MCF 10A (cell line): ENCODE measurements around the gene SMCHD1. TPM values are rescaled to one million over a fixed set of nuclear protein-coding genes. Genes with fewer than 3 reads are reported as not detected.

ENCODE experiments used
- BruUV-seq: library from RNA; stranded (reverse); fragments of 400-500 nt; replicated peaks from 2 replicates; lab custom pipeline; 2021; lab: Mats Ljungman, UMichigan
- CTCF ChIA-PET: fragments of 300-600 bp; sonication (Branson Sonifier 250); formaldehyde crosslinking; extraction: SDS; loops from one replicate; lab custom pipeline; 2021; ENCODE audit warnings: antibody characterized with exemption, inconsistent platforms; lab: Yijun Ruan, JAX
- POLR2A ChIA-PET: fragments of 300-600, 350-650 bp; sonication (Branson Sonifier 250); formaldehyde crosslinking; extraction: SDS; loops from one replicate; lab custom pipeline; 2020; ENCODE audit warnings: antibody characterized with exemption, inconsistent platforms; lab: Yijun Ruan, JAX
- DNase-seq: peaks from one replicate; pipeline ENCODE4 v3.0.0-alpha.2; 2018; ENCODE audit not compliant: unreplicated experiment
- H3K27ac Mint-ChIP-seq: one replicate; pipeline ENCODE4 v1.8.0; 2022; ENCODE audit warnings: mild to moderate bottlenecking, low read depth, mixed read lengths; ENCODE audit not compliant: unreplicated experiment
- H3K27me3 Mint-ChIP-seq: one replicate; pipeline ENCODE4 v1.8.0; 2022; ENCODE audit warnings: mixed read lengths; ENCODE audit not compliant: insufficient read depth, unreplicated experiment
- H3K36me3 Mint-ChIP-seq: one replicate; pipeline ENCODE4 v1.8.0; 2022; ENCODE audit warnings: mild to moderate bottlenecking, moderate library complexity, mixed read lengths; ENCODE audit not compliant: insufficient read depth, unreplicated experiment
- H3K4me1 Mint-ChIP-seq: one replicate; pipeline ENCODE4 v1.8.0; 2022; ENCODE audit warnings: mixed read lengths; ENCODE audit not compliant: insufficient read depth, unreplicated experiment
- H3K4me3 Mint-ChIP-seq: one replicate; pipeline ENCODE4 v1.8.0; 2022; ENCODE audit warnings: mild to moderate bottlenecking, moderate library complexity, mixed read lengths; ENCODE audit not compliant: unreplicated experiment
- H3K9me3 Mint-ChIP-seq: one replicate; pipeline ENCODE4 v1.8.0; 2022; ENCODE audit warnings: mixed read lengths; ENCODE audit not compliant: unreplicated experiment
- CTCF ChIP-seq: fragments of 200-600 bp; IDR thresholded peaks from one replicate; pipeline ENCODE4 v1.8.0; 2022; ENCODE audit warnings: antibody characterized with exemption, mild to moderate bottlenecking; ENCODE audit not compliant: unreplicated experiment
- intact Hi-C: fragments of 100-400 bp; cut with micrococcal nuclease; formaldehyde crosslinking; loops from 2 replicates; pipeline ENCODE4 v1.14.1; 2022
- total RNA-seq: library from RNA; stranded (reverse); gene quantifications from 2 replicates; pipeline ENCODE4 v1.2.3, GENCODE V29; 2022

SMCHD1 gene
- total RNA-seq, 1 experiment from 2014 or later: 50.7 TPM

DNA sequence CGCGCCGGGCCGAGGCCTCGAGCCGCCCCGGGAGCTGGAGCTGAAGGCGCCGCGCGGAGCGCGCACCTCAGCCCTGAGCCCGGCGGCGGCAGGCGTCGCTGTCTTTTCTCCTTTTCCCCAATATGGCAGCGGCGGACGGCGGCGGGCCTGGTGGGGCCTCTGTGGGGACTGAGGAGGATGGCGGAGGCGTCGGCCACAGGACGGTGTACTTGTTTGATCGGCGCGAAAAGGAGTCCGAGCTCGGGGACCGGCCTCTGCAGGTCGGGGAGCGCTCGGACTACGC, 369 bp downstream of the SMCHD1 start:
- Mint-ChIP-seq H3K4me1 (peaks cover 24% of the 10 kb centered on the region), H3K9me3 (no peaks in the 10 kb centered on the region), H3K27ac (peak overlapping the region; percentile 91), H3K27me3 (no peaks in the 10 kb centered on the region), H3K4me3 (peak overlapping the region; percentile 86), H3K36me3 (peaks cover 7% of the 10 kb centered on the region)
- TF ChIP-seq CTCF: no peak
- no peak for DNase-seq
- ChIA-PET CTCF (interaction anchor here (0.6 to 1.7 kb wide), 6 partner anchors 10 to 108 kb away, joined by 3 to 6 read pairs (median 4); partner anchors contain the start of genes METTL4 and NDC80), POLR2A (interaction anchor here (0.6 to 5.5 kb wide), 29 partner anchors 9 to 1845 kb away, joined by 3 to 192 read pairs (median 5); partner anchors contain the start of genes METTL4, MYL12B and NDC80)
- intact Hi-C loops: loop anchor here (1.0 to 5.0 kb wide), 2 partner anchors 49 to 86 kb away; no protein-coding TSS in a partner anchor
- no TSS peak for BruUV-seq

- Mint-ChIP-seq H3K27me3 (no peaks in the 10 kb centered on the region), H3K9me3 (no peaks in the 10 kb centered on the region), H3K36me3 (peaks cover 7% of the 10 kb centered on the region), H3K4me3 (peak overlapping the region; percentile 86), H3K27ac (peak overlapping the region; percentile 91), H3K4me1 (peaks cover 27% of the 10 kb centered on the region)
- ChIA-PET POLR2A (interaction anchor here (0.6 to 5.5 kb wide), 31 partner anchors 8 to 1845 kb away, joined by 3 to 192 read pairs (median 5); partner anchors contain the start of genes METTL4, MYL12A, MYL12B and NDC80), CTCF (interaction anchor here (0.6 to 1.7 kb wide), 7 partner anchors 10 to 108 kb away, joined by 3 to 6 read pairs (median 3); partner anchors contain the start of genes METTL4 and NDC80)
- no peak for TF ChIP-seq CTCF
- peak; percentile 47 for DNase-seq
- TSS peak; percentile 35 for BruUV-seq
- intact Hi-C loops: loop anchor here (5.0 kb wide), 1 partner anchor 49 kb away; no protein-coding TSS in a partner anchor
Observed at GRCh38 chr18:2656237-2656980, 883 bp downstream of the SMCHD1 start.

- Mint-ChIP-seq H3K4me3 (peak overlapping the region; percentile 86), H3K36me3 (peaks cover 7% of the 10 kb centered on the region), H3K9me3 (no peaks in the 10 kb centered on the region), H3K27ac (peak overlapping the region; percentile 91), H3K4me1 (peaks cover 27% of the 10 kb centered on the region), H3K27me3 (no peaks in the 10 kb centered on the region)
- ChIA-PET POLR2A (interaction anchor here (0.7 to 5.5 kb wide), 21 partner anchors 7 to 1846 kb away, joined by 3 to 192 read pairs (median 8); partner anchors contain the start of genes METTL4, MYL12A, MYL12B and NDC80), CTCF (interaction anchor here (1.0 to 1.7 kb wide), 4 partner anchors 9 to 82 kb away, joined by 3 to 6 read pairs (median 4); no protein-coding TSS in a partner anchor)
- no TSS peak for BruUV-seq
- no peak for DNase-seq
- intact Hi-C loops: loop anchor here (5.0 kb wide), 1 partner anchor 50 kb away; no protein-coding TSS in a partner anchor
- no peak for TF ChIP-seq CTCF
Observed at GRCh38 chr18:2656981-2657512, 1.5 kb downstream of the SMCHD1 start.
